GM19463 (cell line): ENCODE data around the gene FBXO31.

ENCODE experiments used
- ATAC-seq: cut with Tn5 transposase; IDR thresholded peaks from one replicate; pipeline ENCODE4 v1.9.1; 2021; ENCODE audit warnings: mild to moderate bottlenecking, moderate library complexity; ENCODE audit not compliant: unreplicated experiment

The FBXO31 gene

DNA sequence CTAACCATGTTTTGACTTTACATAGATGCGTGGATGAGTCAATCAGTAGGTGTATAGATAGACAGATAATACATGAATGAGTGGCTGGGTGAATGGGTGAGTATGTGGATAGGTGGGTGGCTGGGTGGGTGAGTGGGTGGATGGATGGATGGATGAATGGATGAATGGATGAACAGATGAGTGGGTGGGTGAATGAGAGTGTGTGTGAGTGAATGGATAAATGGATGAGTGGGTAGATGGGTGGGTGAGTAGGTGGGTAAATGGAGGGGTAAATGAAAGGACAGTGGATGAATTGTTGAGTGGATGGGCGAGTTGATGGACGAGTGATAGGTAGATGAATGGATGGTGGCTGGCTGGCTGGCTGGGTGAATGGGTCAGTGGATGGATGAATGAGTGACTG lies 89.6 kb downstream of the FBXO31 start:
- no peak for ATAC-seq

DNA sequence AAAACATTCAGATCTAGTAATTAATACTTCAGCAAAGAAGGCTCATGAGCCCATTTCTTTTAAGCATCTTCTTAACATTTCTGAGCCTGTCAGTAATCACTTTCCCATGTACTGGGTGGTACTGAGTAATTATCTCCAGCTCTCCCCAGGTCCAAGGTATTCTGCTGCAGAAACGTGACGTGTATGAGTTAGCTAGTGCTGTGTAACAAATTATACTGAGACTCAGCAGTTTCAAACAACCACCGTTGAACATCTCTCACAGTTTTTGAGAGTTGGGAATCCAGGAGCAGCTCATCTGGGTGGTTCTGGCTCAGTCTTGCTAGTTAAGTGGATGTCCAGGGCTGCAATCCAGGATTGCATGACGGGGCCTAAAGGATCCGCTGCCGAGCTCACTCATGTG lies 91.6 kb downstream of the FBXO31 start:
- ATAC-seq: no peak

DNA sequence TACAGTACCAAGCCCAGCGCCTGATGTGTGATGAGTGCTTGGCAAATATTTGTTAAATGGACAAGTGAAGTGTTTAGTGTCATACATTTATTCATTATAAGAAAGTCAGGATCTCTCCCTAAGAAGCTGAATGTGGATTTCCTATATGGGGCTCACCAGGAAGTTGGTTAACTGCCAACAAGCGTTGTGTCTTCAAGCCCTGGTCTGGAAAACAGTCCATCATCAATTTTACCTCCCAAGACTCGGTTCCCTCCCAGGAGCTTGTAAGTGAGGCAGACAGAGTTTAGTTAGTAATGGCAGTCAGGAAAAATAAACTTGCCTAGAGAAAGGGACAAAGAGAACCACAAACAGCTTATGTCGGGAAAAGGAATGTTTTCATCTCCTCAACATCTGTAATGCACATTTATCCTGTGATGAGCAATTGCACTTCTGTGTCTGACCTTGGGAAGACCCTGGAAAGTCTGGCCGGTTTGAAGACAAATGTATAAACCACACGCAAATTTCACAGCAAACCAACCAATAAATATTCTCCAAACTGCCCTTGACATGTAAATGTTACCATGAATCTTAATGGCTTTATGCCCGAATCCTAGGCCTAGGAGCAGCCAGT lies 94.7 kb downstream of the FBXO31 start:
- no peak for ATAC-seq

GRCh38 chr16:87286839-87287626 lies 96.5 kb downstream of the FBXO31 start:
- no peak for ATAC-seq

GRCh38 chr16:87284183-87284582 lies 99.4 kb downstream of the FBXO31 start:
- no peak for ATAC-seq

DNA sequence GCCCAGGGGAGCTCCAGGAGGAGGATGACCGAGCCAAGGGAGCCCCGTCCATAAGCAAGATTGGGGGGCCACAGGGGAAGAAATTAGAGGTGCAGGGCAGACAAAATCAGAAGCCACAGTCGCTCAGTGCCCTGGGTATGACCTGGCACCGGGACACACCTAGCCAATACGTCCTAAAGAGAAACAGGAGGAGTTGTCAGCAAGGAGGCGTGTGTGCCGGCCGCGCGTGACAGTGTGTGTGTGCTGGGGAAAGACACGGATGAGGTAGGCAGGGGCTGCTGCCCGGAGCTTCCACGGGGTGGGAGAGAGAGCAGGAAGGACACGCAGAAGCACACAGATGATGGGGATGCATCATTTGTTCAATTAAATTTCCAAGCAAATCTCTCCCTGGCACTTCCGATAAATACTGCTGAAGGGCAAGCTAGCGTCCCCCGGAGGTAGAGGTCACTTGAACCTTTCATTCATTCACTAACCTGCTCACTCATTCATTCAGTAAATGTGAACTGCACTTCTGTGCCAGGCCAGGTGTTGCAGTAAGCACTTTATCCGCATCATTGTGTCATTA lies 104.4 kb downstream of the FBXO31 start:
- no peak for ATAC-seq

GRCh38 chr16:87278191-87279093 lies 105.1 kb downstream of the FBXO31 start:
- ATAC-seq: peak; percentile 42
